Hepatic stellate cell (primary cell): Measurements from ENCODE around the gene GPR148.

Source experiments
- DNase-seq: peaks from one replicate; pipeline ENCODE4 v3.0.0; 2011; ENCODE audit warnings: low spot score

The GPR148 gene

DNA sequence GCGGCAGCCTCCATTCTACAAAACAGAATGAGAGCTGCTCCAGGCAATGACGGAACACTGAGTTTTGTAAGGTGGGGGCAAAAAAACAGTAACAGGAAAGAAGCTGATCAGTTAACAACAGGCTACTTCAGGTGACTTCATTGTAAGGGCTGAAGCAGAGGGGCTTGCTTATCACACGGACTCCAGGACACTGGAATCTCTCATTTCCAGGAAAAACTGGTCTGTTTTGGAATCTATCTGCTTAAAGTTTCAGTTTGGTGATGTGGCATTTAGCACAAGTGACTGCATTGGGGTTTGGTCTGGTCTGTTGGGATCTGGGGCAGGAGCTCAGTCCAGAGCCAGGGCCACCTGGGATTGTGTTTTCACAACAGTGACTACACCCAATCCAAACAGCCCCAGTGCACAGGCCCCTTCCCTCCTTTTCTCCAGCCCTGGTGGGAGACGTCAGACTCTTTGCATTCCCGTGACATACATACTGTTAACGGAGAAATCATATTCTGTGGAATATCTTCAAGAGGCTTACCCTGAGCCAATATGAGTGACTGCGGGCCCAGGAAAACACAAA is 40.6 kb downstream of the GPR148 start:
- DNase-seq: no peak

DNA sequence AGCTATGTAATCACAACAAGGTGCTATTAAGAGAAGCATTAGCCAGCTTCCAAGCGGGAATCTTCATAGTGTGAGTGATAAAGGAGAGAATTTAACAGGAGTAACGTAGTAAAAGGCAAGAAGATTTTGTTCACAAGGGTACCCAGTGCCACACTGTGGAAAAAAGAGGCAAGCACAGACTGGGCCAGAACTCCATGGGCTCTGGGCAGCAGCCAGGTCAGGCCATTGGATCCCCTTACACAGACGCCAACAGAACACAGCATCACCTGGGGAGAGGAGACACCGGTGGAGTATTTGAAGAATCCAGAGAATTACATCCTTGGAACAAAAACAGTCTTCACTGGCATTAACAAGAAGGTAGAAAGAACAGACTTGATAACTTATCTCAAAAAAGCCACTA is 47.7 kb downstream of the GPR148 start:
- DNase-seq: no peak

DNA sequence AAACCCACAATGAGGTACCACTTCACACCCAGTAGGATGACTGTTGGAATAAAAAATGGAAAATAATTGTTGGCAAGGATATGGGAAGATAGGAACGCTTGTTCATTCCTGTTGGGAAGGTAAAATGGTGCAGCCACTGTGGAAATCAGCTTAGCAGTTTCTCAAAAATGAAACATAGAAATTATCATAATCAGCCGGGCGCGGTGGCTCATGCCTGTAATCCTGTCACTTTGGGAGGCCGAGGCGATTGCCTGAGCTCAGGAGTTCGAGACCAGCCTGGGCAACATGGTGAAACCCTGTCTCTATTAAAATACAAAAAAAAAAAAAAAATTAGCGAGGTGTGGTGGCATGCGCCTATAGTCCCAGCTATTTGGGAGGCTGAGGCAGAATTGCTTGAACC is 49.9 kb downstream of the GPR148 start:
- DNase-seq: no peak
